GM18526 (cell line): ENCODE measurements around the gene MPDU1.

Source experiments
- POLR2A ChIP-seq: IDR thresholded peaks from 3 replicates; pipeline ENCODE4 v1.6.1; 2011; ENCODE audit not compliant: insufficient read length; ENCODE audit errors: extremely low read depth

MPDU1 gene

GRCh38 chr17:7618608-7619007 is 35.0 kb downstream of the MPDU1 start:
- no peak for TF ChIP-seq POLR2A

- TF ChIP-seq POLR2A: no peak
Measured at GRCh38 chr17:7620835-7621234, 37.2 kb downstream of the MPDU1 start.

- no peak for TF ChIP-seq POLR2A
Measured at GRCh38 chr17:7623661-7624060, 40.0 kb downstream of the MPDU1 start.

GRCh38 chr17:7626307-7626706 is 42.7 kb downstream of the MPDU1 start:
- TF ChIP-seq POLR2A: no peak

GRCh38 chr17:7626956-7627249 is 43.3 kb downstream of the MPDU1 start:
- no peak for TF ChIP-seq POLR2A

- TF ChIP-seq POLR2A: peak; percentile 71
Measured at GRCh38 chr17:7627250-7628121, 43.8 kb downstream of the MPDU1 start, which contains the start of gene SAT2. Gene SAT2, minus strand, starts transcription at chr17:7627821. Its CDS starts 186 bp downstream, at chr17:7627635.

GRCh38 chr17:7629939-7630571 is 46.4 kb downstream of the MPDU1 start, which contains the start of gene SHBG:
Gene SHBG, plus strand, starts transcription at chr17:7630135. Its CDS starts 38 bp downstream, at chr17:7630173.
- no peak for TF ChIP-seq POLR2A

- TF ChIP-seq POLR2A: no peak
Measured at GRCh38 chr17:7631398-7632380, 48.0 kb downstream of the MPDU1 start.

- no peak for TF ChIP-seq POLR2A
Measured at GRCh38 chr17:7632492-7632894, 48.8 kb downstream of the MPDU1 start.

- no peak for TF ChIP-seq POLR2A
Measured at GRCh38 chr17:7633093-7633492, 49.4 kb downstream of the MPDU1 start.

- TF ChIP-seq POLR2A: no peak
Measured at GRCh38 chr17:7634384-7634783, 50.7 kb downstream of the MPDU1 start.

- no peak for TF ChIP-seq POLR2A
Measured at GRCh38 chr17:7636163-7636562, 52.5 kb downstream of the MPDU1 start.
